Fibroblast of the aortic adventitia (primary cell): ENCODE results near the gene HDC. TPM values are rescaled to one million over a fixed set of nuclear protein-coding genes. Genes with fewer than 3 reads are reported as not detected.

Source experiments
- DNase-seq: peaks from one replicate; pipeline ENCODE4 v3.0.0-alpha.2; 2010; ENCODE audit warnings: low read depth
- H3K4me3 ChIP-seq: 2 replicates; pipeline ENCODE4 v1.5.1; 2011; ENCODE audit warnings: low read depth, mild to moderate bottlenecking, control low read depth, low read length, moderate library complexity
- total RNA-seq: library from RNA; depleted of rRNA; stranded (reverse); fragments of >200 nt; gene quantifications from 2 replicates; pipeline ENCODE4 v1.2.3, GENCODE V29; 2012; ENCODE audit warnings: low replicate concordance
- TF ChIP-seq, protein P1 (sequence below): IDR thresholded peaks from 2 replicates; pipeline ENCODE4 v1.5.1; 2011; ENCODE audit warnings: mild to moderate bottlenecking, low read length, control low read depth, inconsistent platforms; ENCODE audit not compliant: insufficient read depth

HDC gene
- not detected in 2 replicates for total RNA-seq

DNA sequence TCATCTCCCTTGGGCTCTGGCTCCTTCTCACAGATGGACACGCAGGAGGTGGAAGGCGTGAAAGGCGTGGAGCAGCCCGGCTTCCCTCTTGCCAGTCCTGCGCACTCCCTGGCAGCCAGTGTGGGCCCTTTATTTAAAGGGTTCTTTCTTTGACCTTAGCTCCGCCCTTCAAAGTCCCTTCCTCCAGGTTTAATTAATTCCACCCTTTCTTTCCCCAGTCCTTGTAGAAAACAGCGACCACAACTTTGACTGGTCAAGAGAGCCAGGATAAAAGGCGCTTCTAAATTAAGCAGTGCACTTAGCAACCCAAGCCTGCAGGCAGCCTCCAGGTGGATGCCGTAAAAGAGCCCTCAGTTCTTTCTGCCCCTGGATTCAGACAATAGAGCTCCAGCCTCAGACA is at the start of gene HDC:
TSS of gene HDC (minus strand) at position 107 of the 400 bp plus-strand sequence. CDS start at position 4, 103 bp downstream.
- DNase-seq = no peak
- TF ChIP-seq, protein P1, sequence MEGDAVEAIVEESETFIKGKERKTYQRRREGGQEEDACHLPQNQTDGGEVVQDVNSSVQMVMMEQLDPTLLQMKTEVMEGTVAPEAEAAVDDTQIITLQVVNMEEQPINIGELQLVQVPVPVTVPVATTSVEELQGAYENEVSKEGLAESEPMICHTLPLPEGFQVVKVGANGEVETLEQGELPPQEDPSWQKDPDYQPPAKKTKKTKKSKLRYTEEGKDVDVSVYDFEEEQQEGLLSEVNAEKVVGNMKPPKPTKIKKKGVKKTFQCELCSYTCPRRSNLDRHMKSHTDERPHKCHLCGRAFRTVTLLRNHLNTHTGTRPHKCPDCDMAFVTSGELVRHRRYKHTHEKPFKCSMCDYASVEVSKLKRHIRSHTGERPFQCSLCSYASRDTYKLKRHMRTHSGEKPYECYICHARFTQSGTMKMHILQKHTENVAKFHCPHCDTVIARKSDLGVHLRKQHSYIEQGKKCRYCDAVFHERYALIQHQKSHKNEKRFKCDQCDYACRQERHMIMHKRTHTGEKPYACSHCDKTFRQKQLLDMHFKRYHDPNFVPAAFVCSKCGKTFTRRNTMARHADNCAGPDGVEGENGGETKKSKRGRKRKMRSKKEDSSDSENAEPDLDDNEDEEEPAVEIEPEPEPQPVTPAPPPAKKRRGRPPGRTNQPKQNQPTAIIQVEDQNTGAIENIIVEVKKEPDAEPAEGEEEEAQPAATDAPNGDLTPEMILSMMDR = no peak
- H3K4me3 ChIP-seq = no peak within 1 kb of the TSS

GRCh38 chr15:50312636-50313035 is 47.1 kb upstream of the HDC start:
- no peak overlapping the region for H3K4me3 ChIP-seq
- TF ChIP-seq, protein P1 = no peak
- no peak for DNase-seq

- DNase-seq = no peak
- H3K4me3 ChIP-seq = no peak overlapping the region
- TF ChIP-seq, protein P1 = no peak
These were observed 42.3 kb upstream of the HDC start for GRCh38 chr15:50307799-50308198.

- peak; percentile 47 for DNase-seq
- no peak overlapping the region for H3K4me3 ChIP-seq
- TF ChIP-seq, protein P1 = no peak
These were observed 39.3 kb upstream of the HDC start for GRCh38 chr15:50304836-50305235.

- no peak for DNase-seq
- no peak overlapping the region for H3K4me3 ChIP-seq
- TF ChIP-seq, protein P1 = no peak
These were observed 37.1 kb upstream of the HDC start for GRCh38 chr15:50302581-50302980.

GRCh38 chr15:50298340-50298739 is 32.8 kb upstream of the HDC start:
- TF ChIP-seq, protein P1 = no peak
- peak; percentile 53 for DNase-seq
- no peak overlapping the region for H3K4me3 ChIP-seq

GRCh38 chr15:50295966-50296365 is 30.4 kb upstream of the HDC start:
- H3K4me3 ChIP-seq = no peak overlapping the region
- TF ChIP-seq, protein P1 = no peak
- no peak for DNase-seq
